Gastroesophageal sphincter (tissue), 3 donors: ENCODE results near the gene CHMP5.

Experiments
- EP300 ChIP-seq: sonication (generic); formaldehyde crosslinking; IDR thresholded peaks from one replicate; pipeline ENCODE4 v1.6.1; 2017; ENCODE audit warnings: antibody characterized with exemption, mild to moderate bottlenecking
- POLR2A ChIP-seq, 2 donors: fragments of 450-650 bp; IDR thresholded peaks; one replicate each; pipeline ENCODE4 v1.6.1; 2017; ENCODE audit warnings: antibody characterized with exemption in 2 of 2, mild to moderate bottlenecking in 2 of 2, moderate library complexity in 1 of 2
- POLR2AphosphoS5 ChIP-seq: sonication (generic); formaldehyde crosslinking; IDR thresholded peaks from one replicate; pipeline ENCODE4 v1.6.1; 2017; ENCODE audit warnings: antibody characterized with exemption
- TF ChIP-seq, protein P1 (sequence below), 4 experiments: fragments of 200-600 bp in 2 of 4; fragments of 450-650 bp in 2 of 4; sonication (generic) in 1 of 4; IDR thresholded peaks; one replicate each; pipeline ENCODE4 v1.5.1; 2017 to 2019; ENCODE audit warnings: antibody characterized with exemption in 4 of 4, mild to moderate bottlenecking in 2 of 4, moderate library complexity in 2 of 4

DNA sequence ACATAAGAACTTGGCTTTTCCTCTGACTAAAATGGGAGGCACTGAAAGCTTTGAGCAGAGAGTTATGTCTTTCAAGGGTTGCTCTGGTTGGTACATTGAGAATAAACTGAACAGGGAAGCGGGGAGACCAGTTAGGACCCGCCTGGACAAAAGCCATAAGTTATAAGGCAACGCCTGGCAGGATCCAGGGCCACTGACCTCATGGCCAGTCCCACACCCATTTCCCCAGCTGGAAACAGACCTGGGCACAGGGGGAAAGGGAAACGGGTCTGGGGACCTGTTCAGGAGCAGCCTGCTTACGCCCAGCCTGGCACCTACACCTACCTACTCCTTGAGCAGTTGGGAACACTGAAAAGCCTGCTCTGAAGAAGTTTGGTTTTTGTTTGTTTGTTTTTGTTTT, 23.6 kb upstream of the CHMP5 start:
- TF ChIP-seq, protein P1, sequence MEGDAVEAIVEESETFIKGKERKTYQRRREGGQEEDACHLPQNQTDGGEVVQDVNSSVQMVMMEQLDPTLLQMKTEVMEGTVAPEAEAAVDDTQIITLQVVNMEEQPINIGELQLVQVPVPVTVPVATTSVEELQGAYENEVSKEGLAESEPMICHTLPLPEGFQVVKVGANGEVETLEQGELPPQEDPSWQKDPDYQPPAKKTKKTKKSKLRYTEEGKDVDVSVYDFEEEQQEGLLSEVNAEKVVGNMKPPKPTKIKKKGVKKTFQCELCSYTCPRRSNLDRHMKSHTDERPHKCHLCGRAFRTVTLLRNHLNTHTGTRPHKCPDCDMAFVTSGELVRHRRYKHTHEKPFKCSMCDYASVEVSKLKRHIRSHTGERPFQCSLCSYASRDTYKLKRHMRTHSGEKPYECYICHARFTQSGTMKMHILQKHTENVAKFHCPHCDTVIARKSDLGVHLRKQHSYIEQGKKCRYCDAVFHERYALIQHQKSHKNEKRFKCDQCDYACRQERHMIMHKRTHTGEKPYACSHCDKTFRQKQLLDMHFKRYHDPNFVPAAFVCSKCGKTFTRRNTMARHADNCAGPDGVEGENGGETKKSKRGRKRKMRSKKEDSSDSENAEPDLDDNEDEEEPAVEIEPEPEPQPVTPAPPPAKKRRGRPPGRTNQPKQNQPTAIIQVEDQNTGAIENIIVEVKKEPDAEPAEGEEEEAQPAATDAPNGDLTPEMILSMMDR (IDR thresholded peaks at IDR 0.05) = no peak
- TF ChIP-seq POLR2A (IDR thresholded peaks at IDR 0.05) (no peak), POLR2AphosphoS5 (no peak), EP300 (no peak)
